Measurements from ENCODE around the gene RNPEP. TPM values are rescaled to one million over a fixed set of nuclear protein-coding genes. Genes with fewer than 3 reads are reported as not detected.
A peak's percentile ranks its signal among the peaks of the same experiment; 100 is the strongest.

RNPEP gene
- total and polyA plus RNA-seq, 2 of the 13 experiments (the other 11 are each of a cell fraction or from before 2014, with no cell fraction given), result 20.6 to 38.4 TPM

GRCh38 chr1:202014915-202015661 lies 32.6 kb downstream of the RNPEP start:
- FAIRE-seq, result no peak
- H3K79me2 ChIP-seq (ENCODE audit: insufficient read depth, low read length), result peaks cover 29% of the 10 kb centered on the region

More at GRCh38 chr1:202014915-202015661, 32.6 kb downstream of the RNPEP start:
- Histone ChIP-seq H3K9me3 (ENCODE audit: low read length) (no peaks in the 10 kb centered on the region), H4K20me1 (ENCODE audit: insufficient read depth, low read length) (peaks cover 57% of the 10 kb centered on the region), H3K4me2 (ENCODE audit: low read depth, low read length) (peak overlapping the region; percentile 11; the same call in 1 of the 2 replicates), H3K27me3 (ENCODE audit: control insufficient read depth in 1 of 2, insufficient read depth in 2 of 2, low read length in 2 of 2) (no peaks in the 10 kb centered on the region; a peak in 1 of 5 replicates), H3K4me3 (replicated peaks in 1 of 3; ENCODE audit: insufficient read depth in 1 of 3, low read depth in 2 of 3, low read length in 3 of 3) (no peak overlapping the region), H2AFZ (ENCODE audit: low read length) (no peak overlapping the region), H3K4me1 (ENCODE audit: insufficient read depth, low read length) (peaks cover 79% of the 10 kb centered on the region), H3K36me3 (replicated peaks in 1 of 2; ENCODE audit: control insufficient read depth in 1 of 2, insufficient read depth in 2 of 2, low read length in 2 of 2) (peaks cover 23 to 40% of the 10 kb centered on the region in 2 experiments), H3K27ac (ENCODE audit: extremely low read length, insufficient read depth, low read length) (no peak overlapping the region), H3K9ac (ENCODE audit: insufficient read depth, low read depth, low read length) (no peak overlapping the region)
- TF ChIP-seq DPF2 (CRISPR knock-in tag; IDR thresholded peaks at IDR 0.05; ENCODE audit: borderline replicate concordance, low read depth) (no peak), ZNF687 (CRISPR knock-in tag; IDR thresholded peaks at IDR 0.05) (peak; percentile 15; the same call in 1 of the 2 replicates), ZBTB38 (CRISPR knock-in tag; IDR thresholded peaks at IDR 0.05) (peak; percentile 29; the same call in 1 of the 2 replicates), RBM39 (IDR thresholded peaks at IDR 0.05; ENCODE audit: low read depth, low read length, poor library complexity, severe bottlenecking) (no peak)
- ChIA-PET POLR2A (interaction anchor here (4.1 kb wide), 1 partner anchor 71 kb away, joined by 21 read pairs; no protein-coding TSS in a partner anchor), CTCF (ENCODE audit: low intra/inter-chr PET ratio, low total read pairs) (no interaction called here)
- 93% methylated on average over 17 of the region's 17 CpGs for WGBS (ENCODE audit: low lambda C conversion rate)
- BruUV-seq (replicated peaks), result no TSS peak
- intact Hi-C loops (cut with micrococcal nuclease; ENCODE audit: unreplicated experiment) (no loop called here), in situ Hi-C loops (cut with HindIII; ENCODE audit: extremely low pct_ligation_motif_present, low pct_unique_long_range_greater_than_20kb) (loop anchor here (5.0 kb wide), 1 partner anchor 102 kb away; no protein-coding TSS in a partner anchor)
- ATAC-seq, result no peak
- DNase-seq (ENCODE audit: low spot score), result no peak

Measured in HepG2 (cell line).